Activated CD8-positive, alpha-beta T cell treated with anti-CD3 and anti-CD28 coated beads, Interleukin-2, amount 10 ng/mL, durations not matched to agents 7 days and 5 days (primary cell): ENCODE data around the gene MMP24. TPM values are rescaled to one million over a fixed set of nuclear protein-coding genes. Genes with fewer than 3 reads are reported as not detected.
"Not testable (repeated sequence)": the region's sequence is repeated elsewhere in the genome, so short reads cannot be mapped to it uniquely, and the experiment has no call there.

Source experiments
- ATAC-seq: fragments of 150-1000 bp; cut with Tn5 transposase; one replicate; pipeline ENCODE4 v1.10.0; 2021; ENCODE audit warnings: moderate library complexity
- CTCF ChIA-PET: fragments of 350-600 bp; sonication (Branson Sonifier 250); formaldehyde crosslinking; loops from one replicate; lab custom pipeline; 2021; ENCODE audit warnings: antibody characterized with exemption; lab: Charles Lee
- POLR2A ChIA-PET: fragments of 350-600 bp; sonication (Branson Sonifier 250); formaldehyde crosslinking; loops from one replicate; lab custom pipeline; 2021; ENCODE audit warnings: antibody characterized with exemption; lab: Charles Lee
- DNase-seq: peaks from one replicate; pipeline ENCODE4 v3.0.0-alpha.2; 2020
- H3K27ac Mint-ChIP-seq: one replicate; pipeline ENCODE4 v1.8.0; 2021; ENCODE audit warnings: mild to moderate bottlenecking, mixed read lengths
- H3K27me3 Mint-ChIP-seq: one replicate; pipeline ENCODE4 v1.8.0; 2021; ENCODE audit warnings: low read depth, mixed read lengths
- H3K36me3 Mint-ChIP-seq: one replicate; pipeline ENCODE4 v1.8.0; 2021; ENCODE audit warnings: low read depth, mixed read lengths
- H3K4me1 Mint-ChIP-seq: one replicate; pipeline ENCODE4 v1.8.0; 2021; ENCODE audit warnings: low read depth, mixed read lengths
- H3K4me3 Mint-ChIP-seq: one replicate; pipeline ENCODE4 v1.8.0; 2021; ENCODE audit warnings: mild to moderate bottlenecking, mixed read lengths
- H3K9me3 Mint-ChIP-seq: one replicate; pipeline ENCODE4 v1.8.0; 2022; ENCODE audit warnings: mixed read lengths; ENCODE audit not compliant: insufficient read depth
- total RNA-seq, 2 experiments: library from RNA; stranded (reverse); gene quantifications; one replicate each; pipeline ENCODE4 v1.2.3, GENCODE V29; 2021

MMP24 gene
- total RNA-seq, 2 experiments from 2014 or later = not detected

DNA sequence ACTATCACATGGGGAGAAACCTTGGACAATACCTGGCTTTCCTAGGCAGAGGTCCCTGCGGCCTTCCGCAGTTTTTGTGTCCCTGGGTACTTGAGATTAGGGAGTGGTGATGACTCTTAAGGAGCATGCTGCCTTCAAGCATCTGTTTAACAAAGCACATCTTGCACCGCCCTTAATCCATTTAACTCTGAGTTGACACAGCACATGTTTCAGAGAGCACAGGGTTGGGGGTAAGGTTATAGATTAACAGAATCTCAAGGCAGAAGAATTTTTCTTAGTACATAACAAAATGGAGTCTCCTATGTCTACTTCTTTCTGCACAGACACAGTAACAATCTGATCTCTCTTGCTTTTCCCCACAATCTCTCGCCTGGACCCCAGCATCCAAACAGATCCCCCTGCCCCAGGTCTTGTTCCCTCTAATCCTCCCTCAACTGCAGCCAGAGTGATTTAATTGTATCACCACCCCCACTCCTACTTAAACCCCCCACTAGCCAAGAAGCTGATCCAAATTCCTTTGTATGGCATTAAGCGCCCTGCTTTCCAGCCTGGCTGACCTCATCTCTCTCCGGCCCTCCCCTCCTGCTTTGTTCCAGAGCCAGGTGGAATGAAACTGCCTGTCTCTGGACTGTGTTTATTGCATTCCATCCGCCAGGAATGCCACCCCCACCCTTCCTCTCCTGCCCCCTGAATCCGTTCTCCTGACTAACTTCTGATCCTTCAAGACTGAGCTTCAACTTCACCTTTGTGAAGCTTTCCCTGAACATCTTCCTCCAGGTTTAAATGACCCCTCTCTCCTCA lies 36.4 kb downstream of the MMP24 start:
- H3K36me3 Mint-ChIP-seq, H3K4me3 Mint-ChIP-seq, H3K9me3 Mint-ChIP-seq, DNase-seq, ATAC-seq, H3K27ac Mint-ChIP-seq, H3K4me1 Mint-ChIP-seq, POLR2A ChIA-PET, H3K27me3 Mint-ChIP-seq: not testable (repeated sequence)
- CTCF ChIA-PET = interaction anchor here (2.3 kb wide), 1 partner anchor 54 kb away, joined by 10 read pairs; no protein-coding TSS in a partner anchor

DNA sequence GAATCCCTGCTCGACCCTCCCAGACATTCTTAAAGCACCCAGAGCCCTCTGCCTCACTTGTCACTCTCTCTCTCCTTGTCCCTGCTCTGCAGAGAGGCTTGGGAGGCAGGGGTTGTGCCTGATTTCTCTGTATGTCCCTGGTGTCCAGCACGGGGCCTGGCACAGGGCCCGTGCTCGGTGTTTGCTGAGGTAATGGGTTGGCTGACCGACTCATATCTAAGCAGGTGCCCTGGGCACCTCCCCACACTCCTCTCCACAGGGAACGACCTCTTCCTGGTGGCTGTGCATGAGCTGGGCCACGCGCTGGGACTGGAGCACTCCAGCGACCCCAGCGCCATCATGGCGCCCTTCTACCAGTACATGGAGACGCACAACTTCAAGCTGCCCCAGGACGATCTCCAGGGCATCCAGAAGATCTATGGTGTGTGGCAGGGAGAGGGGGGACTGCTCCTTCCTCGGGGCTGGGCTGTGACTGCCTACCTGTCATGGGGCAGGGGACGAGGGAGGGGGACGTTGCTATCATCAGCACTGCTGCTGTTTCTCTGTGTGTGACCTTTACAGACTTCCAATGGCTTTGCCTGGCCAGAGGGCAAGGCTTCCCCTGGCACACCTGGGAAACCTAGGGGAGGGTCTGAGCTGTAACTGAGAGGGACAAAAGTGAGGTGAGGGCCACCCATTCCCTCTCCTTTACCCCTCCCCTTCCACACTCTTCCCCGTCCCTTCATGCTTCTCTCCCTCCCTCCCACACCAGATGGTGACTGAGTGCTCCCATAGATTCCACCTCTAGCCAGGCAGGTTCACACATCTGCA lies 37.2 kb downstream of the MMP24 start:
- Mint-ChIP-seq H3K4me1 (no peaks in the 10 kb centered on the region), H3K9me3 (no peaks in the 10 kb centered on the region), H3K4me3 (no peak overlapping the region), H3K27ac (no peak overlapping the region), H3K36me3 (peaks cover 5% of the 10 kb centered on the region), H3K27me3 (no peaks in the 10 kb centered on the region)
- ATAC-seq (no peak), DNase-seq (no peak)
- CTCF ChIA-PET = interaction anchor here (0.9 to 2.3 kb wide), 4 partner anchors 10 to 119 kb away, joined by 3 to 10 read pairs (median 6); no protein-coding TSS in a partner anchor
- POLR2A ChIA-PET = no interaction called here

DNA sequence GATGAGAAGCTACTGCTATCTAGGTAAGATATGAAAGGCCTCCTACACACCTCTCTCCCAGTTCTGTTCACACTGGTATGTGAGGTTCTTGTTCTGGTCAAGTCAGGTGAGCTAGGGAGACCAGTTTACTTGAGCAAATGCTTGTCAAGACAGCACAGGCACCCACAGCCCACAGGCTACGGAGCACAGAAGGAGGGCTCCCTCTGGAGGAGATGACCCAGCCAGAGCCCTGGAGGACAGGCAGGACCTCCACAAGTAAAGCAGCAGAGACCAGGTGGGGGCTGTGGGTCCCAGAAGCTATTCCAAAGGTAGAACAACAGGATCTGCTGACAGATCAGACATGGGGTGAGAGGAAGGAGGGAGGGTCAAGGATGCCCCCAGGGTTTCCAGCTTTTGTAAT lies 38.3 kb downstream of the MMP24 start:
- Mint-ChIP-seq H3K27me3 (no peaks in the 10 kb centered on the region), H3K27ac (no peak overlapping the region), H3K4me1 (no peaks in the 10 kb centered on the region), H3K4me3 (no peak overlapping the region), H3K9me3 (no peaks in the 10 kb centered on the region), H3K36me3 (peaks cover 5% of the 10 kb centered on the region)
- POLR2A ChIA-PET = interaction anchor here (1.1 kb wide), 1 partner anchor 13 kb away, joined by 3 read pairs; the partner anchor contains the start of gene MMP24OS
- DNase-seq (no peak), ATAC-seq (no peak)
- CTCF ChIA-PET = interaction anchor here (0.9 to 2.3 kb wide), 5 partner anchors 11 to 120 kb away, joined by 3 to 10 read pairs (median 4); no protein-coding TSS in a partner anchor

DNA sequence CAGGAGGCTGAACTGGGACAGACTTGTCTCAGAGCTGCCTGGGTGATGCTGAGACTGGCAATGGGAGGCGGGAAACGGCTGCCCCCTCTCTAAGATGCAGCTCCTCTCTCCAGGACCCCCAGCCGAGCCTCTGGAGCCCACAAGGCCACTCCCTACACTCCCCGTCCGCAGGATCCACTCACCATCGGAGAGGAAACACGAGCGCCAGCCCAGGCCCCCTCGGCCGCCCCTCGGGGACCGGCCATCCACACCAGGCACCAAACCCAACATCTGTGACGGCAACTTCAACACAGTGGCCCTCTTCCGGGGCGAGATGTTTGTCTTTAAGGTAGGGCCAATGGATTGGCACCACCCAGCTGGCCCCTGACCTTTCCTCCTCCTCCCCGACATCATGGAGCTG lies 40.6 kb downstream of the MMP24 start:
- H3K4me3 Mint-ChIP-seq = no peak overlapping the region
- ChIA-PET CTCF (interaction anchor here (5.6 kb wide), 1 partner anchor 120 kb away, joined by 73 read pairs; the partner anchor contains the start of gene EDEM2), POLR2A (no interaction called here)
- H3K27ac Mint-ChIP-seq = no peak overlapping the region
- H3K9me3 Mint-ChIP-seq = no peaks in the 10 kb centered on the region
- peaks cover 8% of the 10 kb centered on the region for H3K36me3 Mint-ChIP-seq
- no peak for DNase-seq
- ATAC-seq = no peak
- H3K27me3 Mint-ChIP-seq = no peaks in the 10 kb centered on the region
- peaks cover 10% of the 10 kb centered on the region for H3K4me1 Mint-ChIP-seq

DNA sequence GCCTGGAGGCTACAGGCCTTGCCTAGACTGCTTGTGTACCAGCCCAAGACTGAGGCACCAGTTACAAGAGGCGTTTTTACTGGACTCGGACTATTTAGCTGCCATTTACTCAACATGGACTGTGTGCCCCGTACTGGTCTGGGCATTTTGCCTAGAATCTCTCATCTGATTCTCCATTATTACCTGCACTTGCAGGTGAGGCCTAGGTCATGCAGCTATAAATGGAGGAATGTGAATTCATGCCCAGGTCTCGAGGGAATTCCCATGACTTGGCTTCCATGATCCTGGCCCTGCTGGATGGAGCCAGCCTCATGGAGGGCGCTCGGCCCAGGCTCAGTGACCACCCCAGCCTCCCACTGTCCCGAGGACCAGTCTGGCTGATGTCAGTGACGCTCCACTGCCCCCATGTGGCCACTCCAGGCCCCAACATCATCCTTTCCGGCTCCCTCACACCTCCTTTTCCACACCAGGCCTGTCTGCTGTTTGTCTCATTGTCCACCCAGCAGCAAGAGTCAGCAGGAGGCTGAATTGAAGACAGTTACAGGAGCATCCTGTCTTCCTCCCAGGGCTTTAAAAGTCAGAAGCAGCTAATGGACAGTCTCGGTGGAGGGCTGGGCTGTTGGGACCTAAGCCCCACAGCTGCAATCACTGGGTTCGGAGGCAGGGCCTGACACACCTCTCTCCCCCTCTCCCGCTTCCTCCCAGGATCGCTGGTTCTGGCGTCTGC lies 42.7 kb downstream of the MMP24 start:
- Mint-ChIP-seq H3K4me3 (no peak overlapping the region), H3K27me3 (no peaks in the 10 kb centered on the region), H3K27ac (no peak overlapping the region), H3K4me1 (peaks cover 10% of the 10 kb centered on the region), H3K9me3 (no peaks in the 10 kb centered on the region), H3K36me3 (peaks cover 8% of the 10 kb centered on the region)
- CTCF ChIA-PET = interaction anchor here (0.6 to 5.6 kb wide), 26 partner anchors 10 to 433 kb away, joined by 3 to 73 read pairs (median 4); partner anchors contain the start of genes EDEM2, EIF6 and MMP24
- ATAC-seq = peak; percentile 72
- DNase-seq = peak; percentile 67
- POLR2A ChIA-PET = interaction anchor here (0.7 to 2.0 kb wide), 2 partner anchors 9 to 172 kb away, joined by 3 to 6 read pairs; partner anchors contain the start of gene MMP24OS

DNA sequence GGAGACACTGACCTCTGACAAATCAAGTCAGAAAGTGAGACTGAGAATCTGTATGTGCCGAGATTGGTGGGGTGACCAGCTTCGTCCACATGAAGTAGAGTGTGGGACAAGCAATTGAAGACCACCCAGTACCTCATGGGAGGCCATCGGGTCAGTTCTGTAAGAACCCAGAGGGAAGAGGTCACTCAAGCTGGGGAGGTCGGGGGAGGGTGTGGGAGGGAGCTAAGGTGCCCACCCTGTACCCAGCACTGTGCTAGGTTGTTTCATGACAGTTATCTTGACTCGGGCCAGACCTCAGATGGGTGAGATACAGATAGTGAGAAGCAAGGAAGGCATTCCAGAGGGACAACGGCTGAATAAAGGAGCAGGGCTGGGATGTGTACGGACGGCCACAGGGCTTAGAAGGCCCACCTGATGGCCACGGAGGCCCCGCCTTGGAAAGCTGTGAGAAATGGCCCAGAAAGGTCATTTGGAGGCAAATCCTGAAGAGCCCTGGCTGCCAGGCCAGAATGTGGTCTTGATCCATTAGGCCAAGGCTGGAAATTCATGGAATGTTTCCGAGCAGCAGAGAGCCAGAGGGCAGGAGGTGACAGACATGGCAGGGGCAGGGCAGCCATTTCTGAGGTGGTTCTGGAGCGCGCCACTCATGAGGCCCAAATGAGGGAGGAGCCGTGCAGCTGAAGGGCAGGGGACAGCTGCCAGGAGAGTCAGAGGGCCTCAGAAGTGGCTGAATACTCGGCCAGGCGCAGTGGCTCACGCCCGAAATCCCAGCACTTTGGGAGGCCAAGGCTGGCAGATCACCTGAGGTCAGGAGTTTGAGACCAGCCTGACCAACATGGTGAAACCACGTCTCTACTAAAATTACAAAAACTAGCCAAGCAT lies 43.8 kb downstream of the MMP24 start:
- H3K27ac Mint-ChIP-seq = no peak overlapping the region

DNA sequence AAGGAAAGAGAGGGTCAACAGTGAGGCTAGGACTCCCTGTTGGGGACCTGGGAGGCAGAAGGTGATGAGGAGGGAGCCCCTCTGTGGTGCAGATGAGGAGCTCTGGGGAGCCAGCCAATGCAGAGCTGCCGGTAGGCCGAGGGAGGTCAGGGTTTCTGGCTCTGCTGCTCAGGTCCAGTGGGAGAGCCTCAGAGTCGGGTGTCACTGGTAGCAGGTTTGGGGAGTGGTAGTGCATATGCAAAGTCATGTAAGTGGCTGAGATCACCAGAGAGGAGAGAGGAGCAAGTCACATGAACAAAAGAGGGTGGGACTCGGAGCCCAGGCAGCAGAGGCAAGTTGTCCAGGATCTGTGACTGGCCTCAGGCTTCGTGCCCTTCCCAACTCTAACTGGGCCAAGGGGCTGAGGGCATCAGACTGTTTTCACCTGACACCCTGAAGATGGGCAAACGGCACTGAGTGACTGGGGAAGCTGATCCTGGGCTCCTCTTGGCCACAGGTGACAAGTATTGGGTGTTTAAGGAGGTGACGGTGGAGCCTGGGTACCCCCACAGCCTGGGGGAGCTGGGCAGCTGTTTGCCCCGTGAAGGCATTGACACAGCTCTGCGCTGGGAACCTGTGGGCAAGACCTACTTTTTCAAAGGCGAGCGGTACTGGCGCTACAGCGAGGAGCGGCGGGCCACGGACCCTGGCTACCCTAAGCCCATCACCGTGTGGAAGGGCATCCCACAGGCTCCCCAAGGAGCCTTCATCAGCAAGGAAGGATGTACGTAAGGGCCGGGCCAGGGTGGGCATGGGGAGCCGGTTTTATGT lies 44.8 kb downstream of the MMP24 start:
- peaks cover 17% of the 10 kb centered on the region for H3K4me1 Mint-ChIP-seq
- ChIA-PET CTCF (interaction anchor here (0.8 to 5.6 kb wide), 4 partner anchors 27 to 176 kb away, joined by 3 to 73 read pairs (median 18); partner anchors contain the start of gene EDEM2), POLR2A (no interaction called here)
- no peaks in the 10 kb centered on the region for H3K9me3 Mint-ChIP-seq
- no peaks in the 10 kb centered on the region for H3K27me3 Mint-ChIP-seq
- ATAC-seq (no peak), DNase-seq (no peak)
- peak overlapping the region; percentile 62 for H3K27ac Mint-ChIP-seq
- peaks cover 11% of the 10 kb centered on the region for H3K36me3 Mint-ChIP-seq
- H3K4me3 Mint-ChIP-seq = no peak overlapping the region

More for the DNA sequence above, 43.8 kb downstream of the MMP24 start:
- H3K27me3 Mint-ChIP-seq = no peaks in the 10 kb centered on the region
- peaks cover 10% of the 10 kb centered on the region for H3K4me1 Mint-ChIP-seq
- no peak for DNase-seq
- no peak for ATAC-seq
- no peak overlapping the region for H3K4me3 Mint-ChIP-seq
- no peaks in the 10 kb centered on the region for H3K9me3 Mint-ChIP-seq
- ChIA-PET CTCF (interaction anchor here (0.8 to 5.6 kb wide), 7 partner anchors 14 to 175 kb away, joined by 3 to 73 read pairs (median 6); partner anchors contain the start of genes EDEM2 and EIF6), POLR2A (interaction anchor here (2.0 kb wide), 1 partner anchor 8 kb away, joined by 6 read pairs; the partner anchor contains the start of gene MMP24OS)
- H3K36me3 Mint-ChIP-seq = peaks cover 8% of the 10 kb centered on the region

DNA sequence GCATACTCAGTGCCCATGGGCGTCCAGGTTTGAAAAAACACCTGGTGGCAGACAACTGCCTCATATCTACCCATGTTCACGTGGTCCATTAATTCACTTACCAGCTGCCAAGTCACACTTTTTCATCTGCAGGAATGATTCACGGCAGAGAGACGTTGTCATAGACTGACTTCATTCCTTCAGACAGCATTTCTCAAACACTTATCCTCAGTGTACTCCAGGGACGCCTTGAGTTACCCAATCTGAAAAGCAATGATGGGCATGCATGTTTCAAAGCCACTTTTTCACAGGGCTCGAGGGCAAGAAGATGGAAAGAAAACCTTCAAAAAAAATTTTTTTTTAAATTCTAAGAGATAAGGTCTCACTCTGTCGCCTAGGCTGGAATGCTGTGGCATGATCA lies 45.4 kb downstream of the MMP24 start:
- no peak for DNase-seq
- no peak overlapping the region for H3K4me3 Mint-ChIP-seq
- no peaks in the 10 kb centered on the region for H3K27me3 Mint-ChIP-seq
- no peaks in the 10 kb centered on the region for H3K9me3 Mint-ChIP-seq
- POLR2A ChIA-PET = no interaction called here
- peaks cover 12% of the 10 kb centered on the region for H3K36me3 Mint-ChIP-seq
- H3K27ac Mint-ChIP-seq = no peak overlapping the region
- peaks cover 20% of the 10 kb centered on the region for H3K4me1 Mint-ChIP-seq
- CTCF ChIA-PET = interaction anchor here (0.9 to 5.6 kb wide), 4 partner anchors 26 to 177 kb away, joined by 3 to 73 read pairs (median 20); partner anchors contain the start of gene EDEM2
- no peak for ATAC-seq

DNA sequence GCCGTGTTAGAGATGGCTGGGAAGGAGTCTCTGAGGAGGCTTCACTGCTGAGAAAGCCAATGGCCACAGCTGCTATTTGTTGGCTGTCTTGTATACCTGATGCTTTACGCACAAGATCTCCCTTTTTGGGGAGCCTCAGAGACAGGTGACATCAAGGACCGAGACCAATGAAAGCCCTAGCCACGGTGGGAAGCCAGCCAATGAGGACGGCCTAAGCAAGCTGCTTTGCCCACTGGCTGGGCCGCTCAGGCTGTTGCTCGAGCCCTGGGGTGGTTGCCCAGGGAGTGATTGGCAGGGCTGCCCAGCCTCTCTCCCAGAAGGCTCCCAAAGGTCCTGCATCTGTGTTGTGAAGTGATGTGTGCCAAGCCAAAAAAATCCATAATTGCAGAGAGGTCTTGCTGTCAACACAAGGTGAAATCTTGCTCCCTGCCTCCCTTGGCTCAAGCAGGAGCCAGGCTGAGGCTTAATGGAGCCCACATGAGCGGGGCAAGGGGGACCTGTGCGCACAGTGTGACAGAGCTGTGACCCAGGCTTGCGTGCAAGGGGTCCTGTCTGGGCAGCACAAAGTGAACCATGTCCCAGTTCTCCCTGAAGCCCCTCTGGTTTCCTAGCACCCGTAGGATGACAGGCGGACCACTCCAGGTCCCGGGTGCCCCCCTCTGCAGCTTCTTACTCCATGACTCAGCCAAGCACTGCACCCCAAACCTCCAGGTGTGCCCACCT lies 47.1 kb downstream of the MMP24 start:
- POLR2A ChIA-PET = interaction anchor here (0.9 to 1.6 kb wide), 2 partner anchors 11 to 127 kb away, joined by 3 to 4 read pairs; partner anchors contain the start of gene EIF6
- H3K27ac Mint-ChIP-seq = no peak overlapping the region
- CTCF ChIA-PET = interaction anchor here (0.6 to 2.1 kb wide), 3 partner anchors 23 to 176 kb away, joined by 3 to 8 read pairs (median 3); no protein-coding TSS in a partner anchor
- peaks cover 31% of the 10 kb centered on the region for H3K4me1 Mint-ChIP-seq
- H3K9me3 Mint-ChIP-seq = no peaks in the 10 kb centered on the region
- peaks cover 20% of the 10 kb centered on the region for H3K36me3 Mint-ChIP-seq
- no peaks in the 10 kb centered on the region for H3K27me3 Mint-ChIP-seq
- ATAC-seq (no peak), DNase-seq (no peak)
- H3K4me3 Mint-ChIP-seq = no peak overlapping the region
